Endothelial cell of umbilical vein (primary cell): Measurements from ENCODE around the gene RBFOX1. TPM values are rescaled to one million over a fixed set of nuclear protein-coding genes. Genes with fewer than 3 reads are reported as not detected.

Experiments
- BruUV-seq: library from RNA; stranded (reverse); fragments of 400-500 nt; replicated peaks from 2 replicates; lab custom pipeline; 2021; lab: Mats Ljungman, UMichigan
- CTCF ChIA-PET: fragments of 300-600, 350-600 bp; sonication (Branson Sonifier 250); formaldehyde crosslinking; loops from one replicate; lab custom pipeline; 2021; ENCODE audit warnings: antibody characterized with exemption, inconsistent platforms; lab: Charles Lee
- POLR2A ChIA-PET: fragments of 300-600, 350-600 bp; sonication (Branson Sonifier 250); formaldehyde crosslinking; loops from one replicate; lab custom pipeline; 2021; ENCODE audit warnings: antibody characterized with exemption, inconsistent platforms; lab: Charles Lee
- DNase-seq: peaks from one replicate; pipeline ENCODE4 v3.0.0-alpha.2; 2011; ENCODE audit warnings: low read depth, low spot score
- FAIRE-seq: peaks from 2 replicates; lab custom pipeline; 2011; peaks lifted over from hg19 to GRCh38; lab: Jason Lieb, UNC
- H2AFZ ChIP-seq: 2 replicates; pipeline ENCODE4 v1.6.0; 2012; ENCODE audit warnings: low read depth, low read length, control low read depth, inconsistent platforms
- H3K27ac ChIP-seq: 2 replicates; pipeline ENCODE4 v1.5.1; 2011; ENCODE audit warnings: low read depth, mild to moderate bottlenecking, control low read depth, low read length, moderate library complexity; ENCODE audit not compliant: insufficient read depth
- H3K27me3 ChIP-seq, 2 experiments: 2 replicates each; pipeline versions ENCODE4 v1.6.0 to v1.6.1; 2011; ENCODE audit warnings: low read length in 2 of 2, mixed read lengths in 1 of 2; ENCODE audit not compliant: control insufficient read depth in 2 of 2, insufficient read depth in 2 of 2
- H3K36me3 ChIP-seq, 2 experiments: 2 replicates in 1 of 2; 3 replicates in 1 of 2; pipeline ENCODE4 v1.5.1; 2011; ENCODE audit warnings: low read length in 2 of 2, mild to moderate bottlenecking in 1 of 2, moderate library complexity in 1 of 2; ENCODE audit not compliant: control insufficient read depth in 2 of 2, insufficient read depth in 2 of 2; ENCODE audit errors: extremely low read depth in 1 of 2
- H3K4me1 ChIP-seq: 3 replicates; pipeline ENCODE4 v1.5.1; 2011; ENCODE audit warnings: mild to moderate bottlenecking, low read length; ENCODE audit not compliant: control insufficient read depth, insufficient read depth; ENCODE audit errors: extremely low read depth
- H3K4me2 ChIP-seq: 2 replicates; pipeline ENCODE4 v1.6.1; 2011; ENCODE audit warnings: low read length, control low read depth, mixed read lengths; ENCODE audit not compliant: insufficient read depth
- H3K4me3 ChIP-seq, 3 experiments: fragments of 200-600 bp in 1 of 3; sonication (generic), shearing (Covaris generic) in 1 of 3; replicated peaks in 1 of 3; 2 replicates each; pipeline ENCODE4 v1.5.1; 2011 to 2016; ENCODE audit warnings: control low read depth in 3 of 3, low read length in 3 of 3, mild to moderate bottlenecking in 2 of 3, inconsistent platforms in 1 of 3, low read depth in 1 of 3, moderate library complexity in 1 of 3; ENCODE audit not compliant: insufficient read depth in 1 of 3
- H3K79me2 ChIP-seq: 2 replicates; pipeline ENCODE4 v1.6.0; 2012; ENCODE audit warnings: low read length, inconsistent platforms; ENCODE audit not compliant: control insufficient read depth, insufficient read depth
- H3K9ac ChIP-seq: replicated peaks from 2 replicates; pipeline ENCODE3; 2011; ENCODE audit warnings: low read length, control low read depth; ENCODE audit not compliant: insufficient read depth; ENCODE audit errors: extremely low read depth
- H3K9me1 ChIP-seq: replicated peaks from 3 replicates; pipeline ENCODE4 v1.6.0; 2011; ENCODE audit warnings: mild to moderate bottlenecking, low read length; ENCODE audit not compliant: control insufficient read depth, insufficient read depth; ENCODE audit errors: extremely low read depth
- H3K9me3 ChIP-seq: replicated peaks from 2 replicates; pipeline ENCODE4 v1.5.1; 2012; ENCODE audit warnings: low read length, inconsistent platforms; ENCODE audit not compliant: control insufficient read depth, insufficient read depth
- H4K20me1 ChIP-seq: replicated peaks from 2 replicates; pipeline ENCODE3; 2011; ENCODE audit warnings: mild to moderate bottlenecking, low read length; ENCODE audit not compliant: control insufficient read depth, insufficient read depth; ENCODE audit errors: extremely low read depth
- CTCF ChIP-seq, 2 donors: IDR thresholded peaks; 1 replicate in 1 of 2; 2 replicates in 1 of 2; pipeline ENCODE4 v1.5.1; 2011; ENCODE audit warnings: low read length in 2 of 2, mild to moderate bottlenecking in 2 of 2, moderate library complexity in 2 of 2, control low read depth in 1 of 2, inconsistent platforms in 1 of 2, low read depth in 1 of 2; ENCODE audit not compliant: insufficient read depth in 1 of 2; ENCODE audit errors: extremely low read depth in 1 of 2
- EZH2 ChIP-seq: IDR thresholded peaks from 2 replicates; pipeline ENCODE4 v1.6.1; 2012; ENCODE audit warnings: borderline replicate concordance, low read depth, mild to moderate bottlenecking, moderate library complexity, low read length, inconsistent platforms; ENCODE audit not compliant: severe bottlenecking
- FOS ChIP-seq: IDR thresholded peaks from 2 replicates; pipeline ENCODE4 v1.6.1; 2011; ENCODE audit warnings: mild to moderate bottlenecking, low read length, moderate library complexity, borderline replicate concordance; ENCODE audit not compliant: insufficient read depth
- GATA2 ChIP-seq: IDR thresholded peaks from 2 replicates; pipeline ENCODE4 v1.7.0; 2011; ENCODE audit warnings: low read depth, mild to moderate bottlenecking, moderate library complexity, mixed read lengths, low read length; ENCODE audit not compliant: insufficient read length, insufficient read depth
- JUN ChIP-seq: IDR thresholded peaks from 2 replicates; pipeline ENCODE4 v1.6.1; 2011; ENCODE audit warnings: borderline replicate concordance, low read depth; ENCODE audit not compliant: insufficient read length, insufficient read depth
- MYC ChIP-seq: IDR thresholded peaks from one replicate; pipeline ENCODE4 v1.6.1; 2011; ENCODE audit warnings: mild to moderate bottlenecking, low read depth, low read length
- POLR2A ChIP-seq: IDR thresholded peaks from 2 replicates; pipeline ENCODE4 v1.6.1; 2012; ENCODE audit warnings: low read depth, mild to moderate bottlenecking, control low read depth, low read length
- POLR2AphosphoS5 ChIP-seq: IDR thresholded peaks from 2 replicates; pipeline ENCODE4 v1.6.1; 2012; ENCODE audit warnings: low read depth, mild to moderate bottlenecking, control low read depth, low read length, moderate library complexity; ENCODE audit not compliant: insufficient read depth
- dilution Hi-C: fragments of 300-500 bp; cut with MboI; formaldehyde crosslinking; loops from one replicate; pipeline ENCODE4 v1.15.0; 2019; ENCODE audit warnings: low sequenced_read_pairs; ENCODE audit not compliant: extremely low pct_ligation_motif_present
- intact Hi-C: fragments of 100-400 bp; cut with micrococcal nuclease; formaldehyde crosslinking; loops from one replicate; pipeline ENCODE4 v1.10.0; 2022
- polyA plus RNA-seq, 4 experiments: library from polyadenylated mRNA; depleted of rRNA in 3 of 4; stranded (reverse) in 3 of 4; unstranded in 1 of 4; fragments of >200 nt; gene quantifications; 2 replicates each; pipeline versions ENCODE4 v1.2.1 to v1.2.3, GENCODE V29; 2011 to 2012; ENCODE audit warnings: missing spikeins in 1 of 4
- total RNA-seq: library from RNA; stranded (reverse); gene quantifications from 2 replicates; pipeline ENCODE4 v1.2.3, GENCODE V29; 2021
- TF ChIP-seq, protein P1 (sequence below): IDR thresholded peaks from 2 replicates; pipeline ENCODE4 v1.6.1; 2011; ENCODE audit not compliant: insufficient read depth, insufficient read length

Gene RBFOX1
- total and polyA plus RNA-seq, 2 donors (not counting 3 experiments of a cell fraction or from before 2014, with no cell fraction given), result not detected

DNA sequence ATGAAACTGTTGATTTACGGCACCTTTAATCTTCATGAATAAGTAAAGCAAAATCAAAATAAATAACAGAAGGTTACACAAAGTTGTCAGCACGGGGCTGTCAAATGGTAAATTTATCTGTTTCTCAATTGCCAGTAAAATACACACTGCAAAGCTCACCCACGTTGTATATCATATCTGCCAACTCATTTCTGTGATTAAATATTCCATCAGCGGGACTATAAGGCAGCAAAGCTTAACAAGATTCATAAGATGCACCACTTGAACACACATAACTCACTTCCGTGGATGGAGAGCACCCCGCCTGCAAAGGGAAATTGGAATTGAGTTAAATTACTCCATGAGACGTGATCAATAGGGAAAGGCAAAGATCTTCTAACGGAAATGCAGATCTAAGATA, 280.0 kb downstream of the RBFOX1 start:
- CTCF ChIA-PET, result no interaction called here
- no peaks in the 10 kb centered on the region for H3K4me1 ChIP-seq
- FAIRE-seq, result no peak

More for the DNA sequence above, 280.0 kb downstream of the RBFOX1 start:
- H3K27me3 ChIP-seq, result no peaks in the 10 kb centered on the region
- DNase-seq, result no peak
- H4K20me1 ChIP-seq, result no peaks in the 10 kb centered on the region
- H2AFZ ChIP-seq, result no peak overlapping the region
- dilution Hi-C loops, result no loop called here
- H3K36me3 ChIP-seq, result no peaks in the 10 kb centered on the region
- POLR2A ChIA-PET, result no interaction called here
- H3K9ac ChIP-seq, result no peak overlapping the region
- no peak overlapping the region for H3K4me2 ChIP-seq
- H3K9me1 ChIP-seq, result no peaks in the 10 kb centered on the region
- H3K79me2 ChIP-seq, result no peaks in the 10 kb centered on the region
- H3K9me3 ChIP-seq, result no peaks in the 10 kb centered on the region
- no peak overlapping the region for H3K4me3 ChIP-seq
- intact Hi-C loops, result no loop called here
- TF ChIP-seq POLR2AphosphoS5 (no peak), GATA2 (no peak), POLR2A (no peak), JUN (no peak), MYC (no peak), CTCF (IDR thresholded peaks at IDR 0.05; ENCODE audit: extremely low read depth in 1 of 2, insufficient read depth in 1 of 2, low read depth in 1 of 2, low read length in 2 of 2) (no peak), FOS (no peak), EZH2 (no peak)
- TF ChIP-seq, protein P1, sequence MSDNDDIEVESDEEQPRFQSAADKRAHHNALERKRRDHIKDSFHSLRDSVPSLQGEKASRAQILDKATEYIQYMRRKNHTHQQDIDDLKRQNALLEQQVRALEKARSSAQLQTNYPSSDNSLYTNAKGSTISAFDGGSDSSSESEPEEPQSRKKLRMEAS, result no peak
- BruUV-seq, result no TSS peak
- no peak overlapping the region for H3K27ac ChIP-seq
